Measurements from ENCODE around the gene CCDC110.

CCDC110 gene

DNA sequence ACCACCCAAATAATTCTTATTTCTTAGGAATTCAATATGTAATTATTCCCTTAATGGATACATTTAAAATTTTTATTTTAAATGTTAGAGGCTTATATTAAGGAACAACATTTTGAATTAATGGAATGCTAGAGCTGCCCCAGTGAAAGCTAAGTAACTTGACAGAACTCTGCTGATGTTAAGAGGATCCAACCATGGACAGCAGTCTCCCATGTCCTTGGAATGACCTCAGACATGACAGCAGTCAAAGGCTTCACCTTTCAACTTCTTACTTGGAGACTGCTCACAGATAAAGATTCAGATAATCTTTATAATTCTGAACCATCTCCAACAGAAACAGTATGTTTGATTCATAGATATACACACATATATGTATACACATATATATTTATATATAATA, 46.5 kb upstream of the CCDC110 start:
- Histone ChIP-seq H4K20me1 (ENCODE audit: insufficient read depth, low read length) (no peaks in the 10 kb centered on the region), H3K9me2 (replicated peaks; ENCODE audit: insufficient read depth, low read length) (no peaks in the 10 kb centered on the region), H3K27ac (ENCODE audit: low read length) (no peak overlapping the region), H3K9me3 (replicated peaks; ENCODE audit: insufficient read depth, low read length) (no peaks in the 10 kb centered on the region), H3K27me3 (replicated peaks; ENCODE audit: insufficient read depth, low read length) (no peaks in the 10 kb centered on the region), H3K4me1 (ENCODE audit: low read length) (0 out of 2 replicates have a peak, but pooled peaks cover 2% of the 10 kb centered on the region), H3K4me3 (ENCODE audit: low read length) (no peak overlapping the region), H3K4me2 (ENCODE audit: low read depth, low read length) (no peak overlapping the region), H3F3A (ENCODE audit: insufficient read depth, low read length) (no peaks in the 10 kb centered on the region), H3K9ac (ENCODE audit: low read length) (no peak overlapping the region), H2AFZ (ENCODE audit: low read length) (no peak overlapping the region), H3K36me3 (replicated peaks; ENCODE audit: insufficient read depth, low read length) (peaks cover 8% of the 10 kb centered on the region; the same call in 1 of the 2 replicates), H3K79me2 (ENCODE audit: low read length) (no peaks in the 10 kb centered on the region)
- TF ChIP-seq EZH2phosphoT487 (IDR thresholded peaks at IDR 0.05; ENCODE audit: low read length) = no peak
- TF ChIP-seq EZH2 (optimal IDR thresholded peaks at IDR 0.05; ENCODE audit: low read depth, low read length) = no peak
- TF ChIP-seq, protein P1, sequence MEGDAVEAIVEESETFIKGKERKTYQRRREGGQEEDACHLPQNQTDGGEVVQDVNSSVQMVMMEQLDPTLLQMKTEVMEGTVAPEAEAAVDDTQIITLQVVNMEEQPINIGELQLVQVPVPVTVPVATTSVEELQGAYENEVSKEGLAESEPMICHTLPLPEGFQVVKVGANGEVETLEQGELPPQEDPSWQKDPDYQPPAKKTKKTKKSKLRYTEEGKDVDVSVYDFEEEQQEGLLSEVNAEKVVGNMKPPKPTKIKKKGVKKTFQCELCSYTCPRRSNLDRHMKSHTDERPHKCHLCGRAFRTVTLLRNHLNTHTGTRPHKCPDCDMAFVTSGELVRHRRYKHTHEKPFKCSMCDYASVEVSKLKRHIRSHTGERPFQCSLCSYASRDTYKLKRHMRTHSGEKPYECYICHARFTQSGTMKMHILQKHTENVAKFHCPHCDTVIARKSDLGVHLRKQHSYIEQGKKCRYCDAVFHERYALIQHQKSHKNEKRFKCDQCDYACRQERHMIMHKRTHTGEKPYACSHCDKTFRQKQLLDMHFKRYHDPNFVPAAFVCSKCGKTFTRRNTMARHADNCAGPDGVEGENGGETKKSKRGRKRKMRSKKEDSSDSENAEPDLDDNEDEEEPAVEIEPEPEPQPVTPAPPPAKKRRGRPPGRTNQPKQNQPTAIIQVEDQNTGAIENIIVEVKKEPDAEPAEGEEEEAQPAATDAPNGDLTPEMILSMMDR (IDR thresholded peaks at IDR 0.05; ENCODE audit: low read length) = no peak
- no peak for DNase-seq

DNA sequence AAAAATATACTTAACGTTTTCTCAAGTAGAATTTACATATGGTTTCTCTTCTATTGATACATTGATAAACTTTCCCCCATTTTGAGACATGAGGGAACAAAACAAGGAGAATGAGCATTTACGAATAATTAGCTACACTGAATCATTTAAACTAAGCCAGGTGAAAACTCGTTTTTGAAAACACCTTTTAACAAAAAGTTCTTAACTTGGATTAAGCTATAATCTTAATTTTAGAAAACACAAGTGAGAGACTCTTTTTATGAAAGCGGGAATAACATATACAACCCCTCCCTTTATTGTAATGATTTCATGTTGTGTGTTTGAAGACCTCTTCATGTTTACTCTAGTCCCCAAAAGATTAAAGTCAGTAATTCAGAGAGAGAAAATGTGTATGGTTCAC, 43.7 kb upstream of the CCDC110 start:
- Histone ChIP-seq H3K4me1 (ENCODE audit: low read length) (0 out of 2 replicates have a peak, but pooled peaks cover 3% of the 10 kb centered on the region), H3K27me3 (replicated peaks; ENCODE audit: insufficient read depth, low read length) (no peaks in the 10 kb centered on the region), H3K9ac (ENCODE audit: low read length) (no peak overlapping the region), H3K9me3 (replicated peaks; ENCODE audit: insufficient read depth, low read length) (no peaks in the 10 kb centered on the region), H3K4me2 (ENCODE audit: low read depth, low read length) (no peak overlapping the region), H4K20me1 (ENCODE audit: insufficient read depth, low read length) (no peaks in the 10 kb centered on the region), H3K27ac (ENCODE audit: low read length) (no peak overlapping the region), H3K36me3 (replicated peaks; ENCODE audit: insufficient read depth, low read length) (no peaks in the 10 kb centered on the region), H3K79me2 (ENCODE audit: low read length) (no peaks in the 10 kb centered on the region), H3K9me2 (replicated peaks; ENCODE audit: insufficient read depth, low read length) (no peaks in the 10 kb centered on the region), H3K4me3 (ENCODE audit: low read length) (no peak overlapping the region), H2AFZ (ENCODE audit: low read length) (no peak overlapping the region), H3F3A (ENCODE audit: insufficient read depth, low read length) (no peaks in the 10 kb centered on the region)
- DNase-seq = no peak
- TF ChIP-seq, protein P1 (IDR thresholded peaks at IDR 0.05; ENCODE audit: low read length) = no peak
- TF ChIP-seq EZH2 (optimal IDR thresholded peaks at IDR 0.05; ENCODE audit: low read depth, low read length) = no peak
- TF ChIP-seq EZH2phosphoT487 (IDR thresholded peaks at IDR 0.05; ENCODE audit: low read length) = no peak

DNA sequence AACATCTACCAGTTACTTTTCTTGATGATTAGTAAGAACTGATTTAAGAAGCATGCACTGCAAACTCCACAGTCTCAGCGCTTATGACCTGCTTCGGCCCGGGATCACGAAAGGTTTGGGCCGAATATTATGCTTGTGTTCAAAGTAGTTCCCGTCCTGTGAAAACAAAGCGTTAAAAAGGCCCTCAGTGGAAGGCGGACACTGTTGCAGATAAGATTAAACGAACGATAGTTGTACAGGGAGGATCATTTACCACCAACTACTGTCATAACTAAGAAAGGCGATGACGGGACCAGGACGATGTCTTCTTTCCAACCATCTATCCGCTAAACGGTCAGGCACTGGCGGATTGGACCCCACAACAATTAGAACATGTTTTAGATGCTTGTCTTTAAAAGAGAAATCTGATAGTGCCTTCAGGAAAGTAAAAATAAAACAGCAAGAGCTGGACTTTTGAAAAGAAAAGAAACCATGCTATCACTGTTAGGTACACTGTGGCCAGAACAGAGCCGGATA, 42.7 kb upstream of the CCDC110 start:
- TF ChIP-seq, protein P1 (IDR thresholded peaks at IDR 0.05; ENCODE audit: low read length) = no peak
- TF ChIP-seq EZH2 (optimal IDR thresholded peaks at IDR 0.05; ENCODE audit: low read depth, low read length) (no peak), EZH2phosphoT487 (IDR thresholded peaks at IDR 0.05; ENCODE audit: low read length) (no peak)
- no peak overlapping the region for H3K27ac ChIP-seq (ENCODE audit: low read length)
- no peak overlapping the region for H3K4me2 ChIP-seq (ENCODE audit: low read depth, low read length)
- no peaks in the 10 kb centered on the region for H3K79me2 ChIP-seq (ENCODE audit: low read length)
- DNase-seq = no peak
- no peaks in the 10 kb centered on the region for H3K9me3 ChIP-seq (replicated peaks; ENCODE audit: insufficient read depth, low read length)
- no peaks in the 10 kb centered on the region for H4K20me1 ChIP-seq (ENCODE audit: insufficient read depth, low read length)
- H3K4me1 ChIP-seq (ENCODE audit: low read length) = 0 out of 2 replicates have a peak, but pooled peaks cover 3% of the 10 kb centered on the region
- no peak overlapping the region for H3K4me3 ChIP-seq (ENCODE audit: low read length)
- H3F3A ChIP-seq (ENCODE audit: insufficient read depth, low read length) = no peaks in the 10 kb centered on the region
- H3K27me3 ChIP-seq (replicated peaks; ENCODE audit: insufficient read depth, low read length) = no peaks in the 10 kb centered on the region
- no peak overlapping the region for H3K9ac ChIP-seq (ENCODE audit: low read length)
- no peaks in the 10 kb centered on the region for H3K36me3 ChIP-seq (replicated peaks; ENCODE audit: insufficient read depth, low read length)
- H3K9me2 ChIP-seq (replicated peaks; ENCODE audit: insufficient read depth, low read length) = no peaks in the 10 kb centered on the region
- no peak overlapping the region for H2AFZ ChIP-seq (ENCODE audit: low read length)
